Fibroblast of skin of right biceps (primary cell): ENCODE data around the gene LAPTM5.

Experiments used
- DNase-seq: peaks from one replicate; pipeline ENCODE4 v3.0.0-alpha.2; 2013

LAPTM5 gene

GRCh38 chr1:30754684-30755171 lies 2.8 kb downstream of the LAPTM5 start:
- no peak for DNase-seq

GRCh38 chr1:30753660-30754123 lies 3.9 kb downstream of the LAPTM5 start:
- DNase-seq = no peak

- no peak for DNase-seq
Measured at GRCh38 chr1:30753118-30753517, 4.5 kb downstream of the LAPTM5 start.

GRCh38 chr1:30752651-30752908 lies 5.0 kb downstream of the LAPTM5 start:
- DNase-seq = no peak

- no peak for DNase-seq
Measured at GRCh38 chr1:30751830-30752650, 5.5 kb downstream of the LAPTM5 start.

GRCh38 chr1:30750731-30751291 lies 6.8 kb downstream of the LAPTM5 start:
- DNase-seq = no peak

GRCh38 chr1:30749691-30750583 lies 7.6 kb downstream of the LAPTM5 start:
- DNase-seq = no peak

- DNase-seq = no peak
Measured at GRCh38 chr1:30748699-30749401, 8.7 kb downstream of the LAPTM5 start.

- DNase-seq = no peak
Measured at GRCh38 chr1:30748098-30748698, 9.4 kb downstream of the LAPTM5 start.

- no peak for DNase-seq
Measured at GRCh38 chr1:30747033-30748008, 10.3 kb downstream of the LAPTM5 start.

GRCh38 chr1:30746212-30747032 lies 11.2 kb downstream of the LAPTM5 start:
- DNase-seq = no peak

- DNase-seq = no peak
Measured at GRCh38 chr1:30745834-30746208, 11.8 kb downstream of the LAPTM5 start.

- DNase-seq = no peak
Measured at GRCh38 chr1:30745156-30745833, 12.3 kb downstream of the LAPTM5 start.

- DNase-seq = peak; percentile 23
Measured at GRCh38 chr1:30744060-30744756, 13.4 kb downstream of the LAPTM5 start.

- DNase-seq = no peak
Measured at GRCh38 chr1:30743584-30744059, 14.0 kb downstream of the LAPTM5 start.

- DNase-seq = no peak
Measured at GRCh38 chr1:30742963-30743559, 14.5 kb downstream of the LAPTM5 start.

GRCh38 chr1:30742300-30742962 lies 15.1 kb downstream of the LAPTM5 start:
- DNase-seq = no peak
